EH (cell line): ENCODE results near the gene USP24.
A peak's percentile ranks its signal among the peaks of the same experiment; 100 is the strongest.

Experiments used
- DNase-seq: peaks from one replicate; pipeline ENCODE4 v3.0.0-alpha.2; 2015; ENCODE audit warnings: low read depth

The USP24 gene, protein sequence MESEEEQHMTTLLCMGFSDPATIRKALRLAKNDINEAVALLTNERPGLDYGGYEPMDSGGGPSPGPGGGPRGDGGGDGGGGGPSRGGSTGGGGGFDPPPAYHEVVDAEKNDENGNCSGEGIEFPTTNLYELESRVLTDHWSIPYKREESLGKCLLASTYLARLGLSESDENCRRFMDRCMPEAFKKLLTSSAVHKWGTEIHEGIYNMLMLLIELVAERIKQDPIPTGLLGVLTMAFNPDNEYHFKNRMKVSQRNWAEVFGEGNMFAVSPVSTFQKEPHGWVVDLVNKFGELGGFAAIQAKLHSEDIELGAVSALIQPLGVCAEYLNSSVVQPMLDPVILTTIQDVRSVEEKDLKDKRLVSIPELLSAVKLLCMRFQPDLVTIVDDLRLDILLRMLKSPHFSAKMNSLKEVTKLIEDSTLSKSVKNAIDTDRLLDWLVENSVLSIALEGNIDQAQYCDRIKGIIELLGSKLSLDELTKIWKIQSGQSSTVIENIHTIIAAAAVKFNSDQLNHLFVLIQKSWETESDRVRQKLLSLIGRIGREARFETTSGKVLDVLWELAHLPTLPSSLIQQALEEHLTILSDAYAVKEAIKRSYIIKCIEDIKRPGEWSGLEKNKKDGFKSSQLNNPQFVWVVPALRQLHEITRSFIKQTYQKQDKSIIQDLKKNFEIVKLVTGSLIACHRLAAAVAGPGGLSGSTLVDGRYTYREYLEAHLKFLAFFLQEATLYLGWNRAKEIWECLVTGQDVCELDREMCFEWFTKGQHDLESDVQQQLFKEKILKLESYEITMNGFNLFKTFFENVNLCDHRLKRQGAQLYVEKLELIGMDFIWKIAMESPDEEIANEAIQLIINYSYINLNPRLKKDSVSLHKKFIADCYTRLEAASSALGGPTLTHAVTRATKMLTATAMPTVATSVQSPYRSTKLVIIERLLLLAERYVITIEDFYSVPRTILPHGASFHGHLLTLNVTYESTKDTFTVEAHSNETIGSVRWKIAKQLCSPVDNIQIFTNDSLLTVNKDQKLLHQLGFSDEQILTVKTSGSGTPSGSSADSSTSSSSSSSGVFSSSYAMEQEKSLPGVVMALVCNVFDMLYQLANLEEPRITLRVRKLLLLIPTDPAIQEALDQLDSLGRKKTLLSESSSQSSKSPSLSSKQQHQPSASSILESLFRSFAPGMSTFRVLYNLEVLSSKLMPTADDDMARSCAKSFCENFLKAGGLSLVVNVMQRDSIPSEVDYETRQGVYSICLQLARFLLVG (N-terminal part only)

GRCh38 chr1:55215194-55216021, at the start of gene USP24:
Gene USP24, minus strand, starts transcription at chr1:55215364. Its CDS starts 251 bp downstream, at chr1:55215113.
- DNase-seq, result peak; percentile 71

DNA sequence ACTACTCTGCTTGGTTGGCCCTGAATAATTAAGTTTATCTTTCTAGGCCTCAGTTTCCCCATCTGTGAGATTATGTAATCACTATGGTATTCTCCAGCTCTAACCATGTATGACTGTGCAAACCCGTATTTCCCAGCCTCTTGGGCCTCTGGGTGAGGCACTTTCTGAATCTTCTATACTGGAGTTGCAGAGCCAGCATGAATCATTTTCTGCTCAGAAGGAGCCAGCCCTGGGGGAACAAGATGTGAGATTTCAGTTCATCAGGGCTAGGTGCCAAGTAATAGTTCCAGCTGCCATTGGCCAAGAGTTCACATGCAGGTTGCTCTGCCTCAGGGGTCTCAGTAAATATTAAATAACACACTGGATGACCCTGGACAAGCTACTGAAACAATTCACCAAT, 47.7 kb upstream of the USP24 start:
- peak; percentile 76 for DNase-seq

GRCh38 chr1:55259911-55260609, 44.9 kb upstream of the USP24 start:
- no peak for DNase-seq

- DNase-seq, result peak; percentile 22
These were observed 42.8 kb upstream of the USP24 start for GRCh38 chr1:55257958-55258357.

DNA sequence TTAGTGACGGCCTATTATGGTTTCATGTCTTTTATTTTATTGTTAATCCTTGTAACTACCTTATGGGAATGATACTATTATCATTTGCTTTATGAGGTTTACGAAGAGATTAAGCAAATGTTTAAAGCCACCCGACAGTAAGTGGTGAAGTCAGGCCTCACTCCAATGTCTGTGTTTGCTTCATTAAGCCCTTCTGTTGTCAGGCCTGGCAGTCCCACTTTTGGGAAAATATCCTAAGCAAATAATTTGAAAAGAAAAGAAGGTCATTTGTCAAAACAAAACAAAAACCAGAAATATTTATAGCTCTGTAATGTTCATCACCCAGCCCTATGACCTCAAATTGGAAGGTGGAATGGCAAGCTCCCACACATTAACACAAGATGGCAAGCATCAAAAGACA, 40.7 kb upstream of the USP24 start:
- no peak for DNase-seq

DNA sequence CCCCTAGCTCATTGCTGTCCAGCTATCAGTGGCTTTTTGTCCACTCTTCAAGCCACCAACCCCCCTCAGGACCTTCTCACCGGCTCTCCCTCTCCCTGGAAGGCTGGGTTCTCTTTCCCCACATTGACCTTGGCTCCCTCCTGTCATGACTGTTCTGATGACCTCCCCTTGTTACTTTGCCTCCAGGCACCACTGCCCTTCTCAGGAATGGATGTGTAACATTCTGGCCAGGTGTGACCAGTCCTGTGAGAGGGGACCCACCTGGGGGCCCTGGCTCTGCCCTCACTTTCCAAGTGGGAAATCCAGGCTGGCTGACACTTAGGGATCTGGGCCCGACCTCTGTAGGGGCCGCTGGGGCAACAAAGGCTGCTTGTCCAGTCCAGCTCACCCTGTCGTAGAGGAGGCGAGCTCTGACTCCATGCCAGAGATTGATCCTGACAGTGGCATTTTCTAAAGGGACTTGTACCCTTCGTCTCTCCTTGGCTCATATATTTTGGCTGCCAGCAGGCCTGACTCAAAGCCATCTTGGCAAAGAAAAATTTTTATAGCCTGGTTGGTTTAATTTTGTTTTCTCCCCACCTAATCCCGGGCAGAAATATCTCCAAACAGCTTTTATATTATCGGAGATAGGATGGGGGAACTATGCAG, 37.9 kb upstream of the USP24 start:
- no peak for DNase-seq

DNA sequence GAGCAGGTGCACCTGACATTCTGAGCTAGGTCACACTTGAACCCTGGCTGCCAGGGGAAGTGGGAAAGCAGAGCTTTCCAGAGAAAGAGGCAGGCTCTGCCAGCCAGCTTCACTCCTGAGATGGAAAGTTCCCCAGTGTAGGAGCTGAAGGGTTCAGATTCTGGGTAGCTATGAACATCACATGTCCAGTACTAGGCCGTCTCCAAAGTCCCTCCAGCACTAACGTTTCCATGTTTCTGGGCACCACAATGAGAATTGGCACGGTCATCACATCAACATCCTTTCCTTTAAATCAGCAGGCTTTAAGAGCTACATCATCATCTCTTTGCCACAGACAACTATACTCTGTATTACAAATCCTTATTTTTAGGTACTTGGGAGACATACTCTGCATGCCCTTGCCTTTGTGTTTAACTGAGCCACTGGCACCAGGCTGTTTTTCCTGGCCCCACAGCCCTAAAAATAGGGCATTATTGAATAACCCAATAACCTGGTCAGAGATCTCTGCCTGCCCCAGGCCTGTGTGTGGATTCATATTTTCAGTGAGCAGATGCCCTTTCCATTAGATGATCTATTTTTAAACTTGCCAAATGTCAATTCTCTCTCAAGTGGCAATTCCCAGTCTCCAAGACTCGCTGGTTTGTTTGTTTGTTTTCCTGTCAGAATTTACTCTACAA, 35.4 kb upstream of the USP24 start:
- DNase-seq, result peak; percentile 33

DNA sequence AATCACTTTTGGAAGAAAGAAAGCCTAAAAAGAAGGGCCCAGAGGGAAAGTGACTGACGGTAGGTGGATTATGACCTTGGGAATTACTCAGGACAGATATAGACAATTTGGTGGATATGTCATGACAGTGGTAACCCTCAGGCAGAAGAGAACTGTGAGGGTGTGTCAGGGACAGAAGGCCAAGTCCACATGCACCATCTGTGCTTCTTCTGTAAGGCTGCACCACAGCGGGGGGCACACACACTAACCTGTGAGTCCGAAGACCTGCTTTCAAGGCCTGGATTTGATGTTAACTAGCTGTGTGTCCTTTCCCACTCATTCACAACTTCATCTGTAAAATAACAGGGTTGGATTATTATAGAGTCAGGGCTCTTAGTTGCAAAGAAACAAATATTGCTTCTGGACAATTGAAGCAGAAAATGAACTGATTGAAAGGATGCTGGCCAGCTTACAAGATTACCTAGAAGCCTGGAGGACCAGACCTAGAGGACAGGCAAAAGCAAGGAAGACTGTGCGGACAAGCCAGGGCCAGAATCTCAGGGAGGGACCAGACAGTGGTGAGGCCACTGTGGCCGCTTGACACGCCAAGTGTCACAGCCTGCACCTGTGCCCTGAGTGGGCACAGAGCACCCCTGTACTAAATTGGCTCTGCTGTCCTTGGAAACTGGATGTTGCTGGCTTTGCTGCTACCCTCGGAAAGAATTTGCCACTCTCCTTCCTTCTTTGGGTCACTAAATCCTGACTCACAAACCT, 34.7 kb upstream of the USP24 start:
- DNase-seq, result no peak

- no peak for DNase-seq
These were observed 31.7 kb upstream of the USP24 start for GRCh38 chr1:55246896-55247295.

DNA sequence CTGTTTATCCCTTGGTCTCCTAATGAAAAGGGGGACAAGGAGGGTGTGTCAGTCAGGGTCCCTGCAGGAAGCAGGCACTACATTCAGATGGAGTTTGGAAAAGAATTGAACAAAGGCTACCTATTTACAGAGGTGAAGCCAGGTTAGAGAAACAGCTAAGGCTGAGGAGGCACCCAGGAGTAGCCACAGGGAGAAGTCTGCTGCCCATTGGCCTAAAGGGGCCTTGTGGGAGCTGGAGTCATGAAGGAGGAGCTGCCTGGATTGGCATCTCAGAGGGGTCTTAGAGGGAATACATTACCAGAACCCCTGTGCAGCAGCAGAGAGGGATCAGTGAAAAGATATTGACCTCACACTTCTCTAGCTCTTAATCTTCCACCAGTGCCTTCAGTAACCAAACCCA, 31.2 kb upstream of the USP24 start:
- DNase-seq, result no peak

GRCh38 chr1:55245781-55246180, 30.6 kb upstream of the USP24 start:
- peak; percentile 84 for DNase-seq

GRCh38 chr1:55244476-55245099, 29.4 kb upstream of the USP24 start:
- DNase-seq, result peak; percentile 61

DNA sequence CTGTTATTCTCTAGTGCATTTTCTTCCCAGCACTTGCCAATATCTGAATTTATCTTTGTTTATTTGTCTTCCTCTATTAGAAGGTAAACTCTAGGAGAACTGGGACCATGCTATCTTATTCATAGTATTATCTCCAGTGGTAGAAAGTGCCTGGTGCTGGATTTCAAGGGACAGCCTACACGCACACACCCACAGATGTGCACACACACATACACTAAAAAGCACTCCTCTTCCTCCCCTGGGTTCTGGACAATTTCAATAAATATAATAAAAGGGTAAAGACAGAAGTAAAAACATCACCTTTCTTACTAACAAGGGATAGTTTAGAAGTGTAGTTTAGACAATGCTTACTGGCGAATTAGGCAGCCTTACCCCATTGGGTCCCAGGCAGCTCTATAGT, 28.5 kb upstream of the USP24 start:
- no peak for DNase-seq

GRCh38 chr1:55239548-55239947, 24.4 kb upstream of the USP24 start:
- no peak for DNase-seq

GRCh38 chr1:55235722-55236121, 20.6 kb upstream of the USP24 start:
- peak; percentile 91 for DNase-seq

- DNase-seq, result peak; percentile 86
These were observed 18.9 kb upstream of the USP24 start for GRCh38 chr1:55234016-55234415.

DNA sequence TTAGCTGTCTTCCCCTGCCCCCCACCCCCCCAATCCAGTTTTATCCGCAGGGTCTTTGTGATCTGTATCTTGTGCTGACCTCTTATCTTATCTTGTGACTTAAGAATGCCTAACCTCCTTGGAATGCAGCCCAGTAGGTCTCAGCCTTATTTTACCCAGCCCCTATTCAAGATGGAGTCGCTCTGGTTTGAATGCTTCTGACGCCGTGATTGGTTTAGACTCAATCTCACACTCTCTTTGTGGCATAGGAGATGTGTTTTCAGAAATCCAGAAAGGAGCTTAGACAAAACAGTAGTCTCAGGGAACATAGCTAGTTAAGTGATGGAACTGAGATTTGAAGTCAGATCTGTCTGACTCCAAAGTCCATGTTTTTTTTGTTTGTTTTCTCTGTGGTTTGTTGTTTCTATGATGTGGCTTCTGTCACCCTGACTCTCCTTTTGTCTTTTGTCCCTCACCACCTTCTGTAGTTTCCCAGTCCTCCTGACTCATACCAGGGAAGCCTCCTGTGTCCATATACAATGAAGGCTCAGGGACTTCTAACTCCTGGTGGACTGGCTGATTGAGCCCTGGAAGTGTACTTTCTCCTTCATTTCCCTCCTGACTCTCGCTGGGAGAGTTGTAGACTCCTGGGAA, 18.1 kb upstream of the USP24 start:
- peak; percentile 50 for DNase-seq
